ENCODE results near the gene SH3D21. TPM values are rescaled to one million over a fixed set of nuclear protein-coding genes. Genes with fewer than 3 reads are reported as not detected.

SH3D21 gene
- polyA plus RNA-seq (2013, experiment 1 of 4) = 15.1 TPM
- polyA plus RNA-seq (2013, experiment 2 of 4) = 12.9 TPM
- 12.1 TPM for polyA plus RNA-seq (2013, experiment 3 of 4)
- 12.7 TPM for polyA plus RNA-seq (2013, experiment 4 of 4)

- Histone ChIP-seq H3K27ac (ENCODE audit: insufficient read depth, low read depth, low read length, poor library complexity, severe bottlenecking) (peak within 1 kb of the TSS; percentile 54), H3K27me3 (ENCODE audit: control insufficient read depth, insufficient read depth, low read length, poor library complexity, severe bottlenecking) (no peaks in the 10 kb centered on the region), H3K4me1 (ENCODE audit: control insufficient read depth, insufficient read depth, low read length) (no peaks in the 10 kb centered on the region), H3K9me3 (ENCODE audit: control insufficient read depth, low read length) (no peaks in the 10 kb centered on the region), H3K36me3 (ENCODE audit: control insufficient read depth, insufficient read depth, low read length) (peaks cover 18% of the 10 kb centered on the region), H3K4me3 (ENCODE audit: insufficient read depth, low read depth, low read length) (peak within 1 kb of the TSS; percentile 68)
- 1% methylated on average over 65 of the region's 65 CpGs for WGBS, 2 experiments
Observed at GRCh38 chr1:36306210-36306901, at the start of gene SH3D21. TSS of gene SH3D21 (plus strand) at chr1:36306368. CDS start at chr1:36306421, 53 bp downstream.

- no peak overlapping the region for H3K27ac ChIP-seq (ENCODE audit: insufficient read depth, low read depth, low read length, poor library complexity, severe bottlenecking)
- peaks cover 5% of the 10 kb centered on the region for H3K36me3 ChIP-seq (ENCODE audit: control insufficient read depth, insufficient read depth, low read length)
- H3K27me3 ChIP-seq (ENCODE audit: control insufficient read depth, insufficient read depth, low read length, poor library complexity, severe bottlenecking) = no peaks in the 10 kb centered on the region
- no peaks in the 10 kb centered on the region for H3K9me3 ChIP-seq (ENCODE audit: control insufficient read depth, low read length)
- 81% methylated on average over 15 of the region's 15 CpGs for WGBS, 2 experiments
- no peak overlapping the region for H3K4me3 ChIP-seq (ENCODE audit: insufficient read depth, low read depth, low read length)
- H3K4me1 ChIP-seq (ENCODE audit: control insufficient read depth, insufficient read depth, low read length) = no peaks in the 10 kb centered on the region
Observed at GRCh38 chr1:36256558-36257374, 49.4 kb upstream of the SH3D21 start.

- peaks cover 5% of the 10 kb centered on the region for H3K36me3 ChIP-seq (ENCODE audit: control insufficient read depth, insufficient read depth, low read length)
- no peaks in the 10 kb centered on the region for H3K9me3 ChIP-seq (ENCODE audit: control insufficient read depth, low read length)
- H3K4me1 ChIP-seq (ENCODE audit: control insufficient read depth, insufficient read depth, low read length) = no peaks in the 10 kb centered on the region
- H3K27ac ChIP-seq (ENCODE audit: insufficient read depth, low read depth, low read length, poor library complexity, severe bottlenecking) = no peak overlapping the region
- WGBS, 2 experiments = 95% methylated on average over 2 of the region's 2 CpGs
- H3K27me3 ChIP-seq (ENCODE audit: control insufficient read depth, insufficient read depth, low read length, poor library complexity, severe bottlenecking) = no peaks in the 10 kb centered on the region
- H3K4me3 ChIP-seq (ENCODE audit: insufficient read depth, low read depth, low read length) = no peak overlapping the region
Observed at GRCh38 chr1:36257375-36257767, 48.8 kb upstream of the SH3D21 start.

- Histone ChIP-seq H3K27me3 (ENCODE audit: control insufficient read depth, insufficient read depth, low read length, poor library complexity, severe bottlenecking) (no peaks in the 10 kb centered on the region), H3K4me1 (ENCODE audit: control insufficient read depth, insufficient read depth, low read length) (no peaks in the 10 kb centered on the region), H3K36me3 (ENCODE audit: control insufficient read depth, insufficient read depth, low read length) (peaks cover 5% of the 10 kb centered on the region), H3K9me3 (ENCODE audit: control insufficient read depth, low read length) (no peaks in the 10 kb centered on the region), H3K4me3 (ENCODE audit: insufficient read depth, low read depth, low read length) (no peak overlapping the region), H3K27ac (ENCODE audit: insufficient read depth, low read depth, low read length, poor library complexity, severe bottlenecking) (no peak overlapping the region)
- 100% methylated on average over 1 of the region's 1 CpG; no CpG with 5 or more reads in 1 of the 2 experiments for WGBS, 2 experiments
Observed at GRCh38 chr1:36258960-36259344, 47.2 kb upstream of the SH3D21 start.

- H3K9me3 ChIP-seq (ENCODE audit: control insufficient read depth, low read length) = no peaks in the 10 kb centered on the region
- H3K27me3 ChIP-seq (ENCODE audit: control insufficient read depth, insufficient read depth, low read length, poor library complexity, severe bottlenecking) = no peaks in the 10 kb centered on the region
- H3K4me3 ChIP-seq (ENCODE audit: insufficient read depth, low read depth, low read length) = no peak overlapping the region
- 94 to 95% methylated on average over 6 of the region's 6 CpGs for WGBS, 2 experiments
- H3K36me3 ChIP-seq (ENCODE audit: control insufficient read depth, insufficient read depth, low read length) = no peaks in the 10 kb centered on the region
- no peaks in the 10 kb centered on the region for H3K4me1 ChIP-seq (ENCODE audit: control insufficient read depth, insufficient read depth, low read length)
- H3K27ac ChIP-seq (ENCODE audit: insufficient read depth, low read depth, low read length, poor library complexity, severe bottlenecking) = no peak overlapping the region
Observed at GRCh38 chr1:36268981-36269380, 37.2 kb upstream of the SH3D21 start.

- no peaks in the 10 kb centered on the region for H3K27me3 ChIP-seq (ENCODE audit: control insufficient read depth, insufficient read depth, low read length, poor library complexity, severe bottlenecking)
- WGBS, 2 experiments = 93 to 95% methylated on average over 2 of the region's 2 CpGs
- H3K4me1 ChIP-seq (ENCODE audit: control insufficient read depth, insufficient read depth, low read length) = no peaks in the 10 kb centered on the region
- no peaks in the 10 kb centered on the region for H3K36me3 ChIP-seq (ENCODE audit: control insufficient read depth, insufficient read depth, low read length)
- no peak overlapping the region for H3K27ac ChIP-seq (ENCODE audit: insufficient read depth, low read depth, low read length, poor library complexity, severe bottlenecking)
- no peaks in the 10 kb centered on the region for H3K9me3 ChIP-seq (ENCODE audit: control insufficient read depth, low read length)
- no peak overlapping the region for H3K4me3 ChIP-seq (ENCODE audit: insufficient read depth, low read depth, low read length)
Observed at GRCh38 chr1:36269408-36269838, 36.7 kb upstream of the SH3D21 start.

- Histone ChIP-seq H3K9me3 (ENCODE audit: control insufficient read depth, low read length) (no peaks in the 10 kb centered on the region), H3K4me1 (ENCODE audit: control insufficient read depth, insufficient read depth, low read length) (no peaks in the 10 kb centered on the region), H3K27ac (ENCODE audit: insufficient read depth, low read depth, low read length, poor library complexity, severe bottlenecking) (no peak overlapping the region), H3K4me3 (ENCODE audit: insufficient read depth, low read depth, low read length) (no peak overlapping the region), H3K27me3 (ENCODE audit: control insufficient read depth, insufficient read depth, low read length, poor library complexity, severe bottlenecking) (no peaks in the 10 kb centered on the region), H3K36me3 (ENCODE audit: control insufficient read depth, insufficient read depth, low read length) (no peaks in the 10 kb centered on the region)
- WGBS, 2 experiments = 97% methylated on average over 5 of the region's 5 CpGs
Observed at GRCh38 chr1:36273024-36273423, 33.1 kb upstream of the SH3D21 start.

- Histone ChIP-seq H3K9me3 (ENCODE audit: control insufficient read depth, low read length) (no peaks in the 10 kb centered on the region), H3K4me3 (ENCODE audit: insufficient read depth, low read depth, low read length) (no peak overlapping the region), H3K27ac (ENCODE audit: insufficient read depth, low read depth, low read length, poor library complexity, severe bottlenecking) (no peak overlapping the region), H3K27me3 (ENCODE audit: control insufficient read depth, insufficient read depth, low read length, poor library complexity, severe bottlenecking) (no peaks in the 10 kb centered on the region), H3K36me3 (ENCODE audit: control insufficient read depth, insufficient read depth, low read length) (no peaks in the 10 kb centered on the region), H3K4me1 (ENCODE audit: control insufficient read depth, insufficient read depth, low read length) (no peaks in the 10 kb centered on the region)
- 93 to 100% methylated on average over 1 of the region's 1 CpG for WGBS, 2 experiments
Observed at GRCh38 chr1:36274201-36274600, 32.0 kb upstream of the SH3D21 start.

- no peaks in the 10 kb centered on the region for H3K27me3 ChIP-seq (ENCODE audit: control insufficient read depth, insufficient read depth, low read length, poor library complexity, severe bottlenecking)
- H3K36me3 ChIP-seq (ENCODE audit: control insufficient read depth, insufficient read depth, low read length) = no peaks in the 10 kb centered on the region
- no peak overlapping the region for H3K4me3 ChIP-seq (ENCODE audit: insufficient read depth, low read depth, low read length)
- 95 to 100% methylated on average over 6 of the region's 6 CpGs for WGBS, 2 experiments
- H3K27ac ChIP-seq (ENCODE audit: insufficient read depth, low read depth, low read length, poor library complexity, severe bottlenecking) = no peak overlapping the region
- no peaks in the 10 kb centered on the region for H3K9me3 ChIP-seq (ENCODE audit: control insufficient read depth, low read length)
- H3K4me1 ChIP-seq (ENCODE audit: control insufficient read depth, insufficient read depth, low read length) = no peaks in the 10 kb centered on the region
Observed at GRCh38 chr1:36276688-36277087, 29.5 kb upstream of the SH3D21 start.

GRCh38 chr1:36279110-36279788, 26.9 kb upstream of the SH3D21 start:
- 95 to 97% methylated on average over 1 of the region's 2 CpGs for WGBS, 2 experiments
- Histone ChIP-seq H3K4me1 (ENCODE audit: control insufficient read depth, insufficient read depth, low read length) (no peaks in the 10 kb centered on the region), H3K36me3 (ENCODE audit: control insufficient read depth, insufficient read depth, low read length) (peaks cover 11% of the 10 kb centered on the region), H3K27me3 (ENCODE audit: control insufficient read depth, insufficient read depth, low read length, poor library complexity, severe bottlenecking) (no peaks in the 10 kb centered on the region), H3K27ac (ENCODE audit: insufficient read depth, low read depth, low read length, poor library complexity, severe bottlenecking) (no peak overlapping the region), H3K9me3 (ENCODE audit: control insufficient read depth, low read length) (no peaks in the 10 kb centered on the region), H3K4me3 (ENCODE audit: insufficient read depth, low read depth, low read length) (no peak overlapping the region)

Measured in ectodermal cell (in vitro differentiated cells).